Activated T-helper 1 cell treated with anti-CD3 and anti-CD28 coated beads, Interleukin-2, amount 50 U/mL, for 16 hours (primary cell): ENCODE results near the gene DNAJC18.

Experiments used
- DNase-seq, 2 donors: peaks; one replicate each; pipeline ENCODE4 v3.0.0-alpha.2; 2020; ENCODE audit warnings: low read depth in 1 of 2, low spot score in 1 of 2

DNAJC18 gene

GRCh38 chr5:139404484-139404840, 34.9 kb downstream of the DNAJC18 start:
- no peak for DNase-seq

GRCh38 chr5:139403787-139404483, 35.4 kb downstream of the DNAJC18 start, which contains the start of gene SPATA24:
Gene SPATA24, minus strand, starts transcription at chr5:139404089. Its CDS starts 29 bp downstream, at chr5:139404060.
- DNase-seq = peak; percentile 95 to 96

GRCh38 chr5:139403418-139403786, 35.9 kb downstream of the DNAJC18 start:
- DNase-seq = no peak

GRCh38 chr5:139402561-139403158, 36.7 kb downstream of the DNAJC18 start:
- DNase-seq = no peak

GRCh38 chr5:139401546-139401945, 37.8 kb downstream of the DNAJC18 start:
- no peak for DNase-seq

- no peak for DNase-seq
These were observed 39.7 kb downstream of the DNAJC18 start for GRCh38 chr5:139399501-139400121.

- DNase-seq = no peak
These were observed 41.4 kb downstream of the DNAJC18 start for GRCh38 chr5:139397921-139398320.

GRCh38 chr5:139396691-139397090, 42.6 kb downstream of the DNAJC18 start:
- no peak for DNase-seq

- no peak for DNase-seq
These were observed 43.3 kb downstream of the DNAJC18 start for GRCh38 chr5:139395844-139396640.

- no peak for DNase-seq
These were observed 44.4 kb downstream of the DNAJC18 start, which contains the start of gene PROB1 for GRCh38 chr5:139394654-139395566. Gene PROB1, minus strand, starts transcription at chr5:139395104. Its CDS starts 23 bp downstream, at chr5:139395081.

- peak in 1 of 2 donors; percentile 59 for DNase-seq
These were observed 45.1 kb downstream of the DNAJC18 start for GRCh38 chr5:139394123-139394653.

- DNase-seq = no peak
These were observed 45.7 kb downstream of the DNAJC18 start for GRCh38 chr5:139393497-139394122.

GRCh38 chr5:139392678-139393496, 46.4 kb downstream of the DNAJC18 start:
- peak; percentile 51 to 69 for DNase-seq

GRCh38 chr5:139392324-139392677, 47.0 kb downstream of the DNAJC18 start:
- no peak for DNase-seq

GRCh38 chr5:139391570-139392323, 47.6 kb downstream of the DNAJC18 start:
- no peak for DNase-seq

- DNase-seq = no peak
These were observed 48.4 kb downstream of the DNAJC18 start for GRCh38 chr5:139390639-139391569.
